Lower leg skin (tissue), 3 donors: Measurements from ENCODE around the gene LTV1.
"Not testable (repeated sequence)": the region's sequence is repeated elsewhere in the genome, so short reads cannot be mapped to it uniquely, and the experiment has no call there.

Source experiments
- POLR2A ChIP-seq, 2 donors: fragments of 450-650 bp; IDR thresholded peaks; one replicate each; pipeline ENCODE4 v1.6.1; 2016 to 2017; ENCODE audit warnings: antibody characterized with exemption in 2 of 2, mild to moderate bottlenecking in 1 of 2, moderate library complexity in 1 of 2
- TF ChIP-seq, protein P1 (sequence below), 3 donors: fragments of 450-650 bp; IDR thresholded peaks; one replicate each; pipeline ENCODE4 v1.5.1; 2016; ENCODE audit warnings: antibody characterized with exemption in 3 of 3, mild to moderate bottlenecking in 3 of 3, moderate library complexity in 2 of 3

DNA sequence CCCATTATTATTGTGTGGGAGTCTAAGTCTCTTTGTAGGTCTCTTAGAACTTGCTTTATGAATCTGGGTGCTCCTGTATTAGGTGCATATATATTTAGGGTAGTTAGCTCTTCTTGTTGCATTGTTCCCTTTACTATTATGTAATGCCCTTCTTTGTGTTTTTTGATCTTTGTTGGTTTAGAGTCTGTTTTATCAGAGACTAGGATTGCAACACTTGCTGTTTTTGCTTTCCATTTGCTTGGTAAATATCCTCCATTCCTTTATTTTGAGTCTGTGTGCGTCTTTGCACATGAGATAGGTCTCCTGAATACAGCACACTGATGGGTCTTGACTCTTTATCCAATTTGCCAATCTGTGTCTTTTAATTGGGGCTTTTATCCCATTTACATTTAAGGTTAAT, 11.9 kb downstream of the LTV1 start:
- TF ChIP-seq, protein P1, sequence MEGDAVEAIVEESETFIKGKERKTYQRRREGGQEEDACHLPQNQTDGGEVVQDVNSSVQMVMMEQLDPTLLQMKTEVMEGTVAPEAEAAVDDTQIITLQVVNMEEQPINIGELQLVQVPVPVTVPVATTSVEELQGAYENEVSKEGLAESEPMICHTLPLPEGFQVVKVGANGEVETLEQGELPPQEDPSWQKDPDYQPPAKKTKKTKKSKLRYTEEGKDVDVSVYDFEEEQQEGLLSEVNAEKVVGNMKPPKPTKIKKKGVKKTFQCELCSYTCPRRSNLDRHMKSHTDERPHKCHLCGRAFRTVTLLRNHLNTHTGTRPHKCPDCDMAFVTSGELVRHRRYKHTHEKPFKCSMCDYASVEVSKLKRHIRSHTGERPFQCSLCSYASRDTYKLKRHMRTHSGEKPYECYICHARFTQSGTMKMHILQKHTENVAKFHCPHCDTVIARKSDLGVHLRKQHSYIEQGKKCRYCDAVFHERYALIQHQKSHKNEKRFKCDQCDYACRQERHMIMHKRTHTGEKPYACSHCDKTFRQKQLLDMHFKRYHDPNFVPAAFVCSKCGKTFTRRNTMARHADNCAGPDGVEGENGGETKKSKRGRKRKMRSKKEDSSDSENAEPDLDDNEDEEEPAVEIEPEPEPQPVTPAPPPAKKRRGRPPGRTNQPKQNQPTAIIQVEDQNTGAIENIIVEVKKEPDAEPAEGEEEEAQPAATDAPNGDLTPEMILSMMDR (IDR thresholded peaks at IDR 0.05), result not testable (repeated sequence)
- not testable (repeated sequence) for TF ChIP-seq POLR2A (IDR thresholded peaks at IDR 0.05)
